Right ventricle myocardium superior (tissue), 1 donor: Measurements from ENCODE around the gene CES4A. TPM values are rescaled to one million over a fixed set of nuclear protein-coding genes. Genes with fewer than 3 reads are reported as not detected.
A peak's percentile ranks its signal among the peaks of the same experiment; 100 is the strongest.
"Not testable (repeated sequence)": the region's sequence is repeated elsewhere in the genome, so short reads cannot be mapped to it uniquely, and the experiment has no call there.

Experiments
- ATAC-seq: fragments of 200-7000 bp; cut with Tn5 transposase; one replicate; pipeline ENCODE4 v1.9.1; 2020; ENCODE audit warnings: mild to moderate bottlenecking; ENCODE audit not compliant: poor library complexity
- DNase-seq: peaks from one replicate; pipeline ENCODE4 v3.0.0-alpha.2; 2020
- intact Hi-C: fragments of 100-400 bp; cut with DNase I; formaldehyde crosslinking; loops from one replicate; pipeline ENCODE4 v1.11.2; 2022
- total RNA-seq: library from RNA; stranded (reverse); fragmentation: NEBNext Ultra II Directional; extraction: Animal tissue kit (Norgen Biotek cat#: 25700); gene quantifications from one replicate; pipeline ENCODE4 v1.2.1, GENCODE V29; 2021
- donor health status: DM: no; HTN: yes; CAD: no; lungs with severe emphysema.

CES4A gene
- total RNA-seq, 1 donor from 2014 or later = 6.2 TPM

DNA sequence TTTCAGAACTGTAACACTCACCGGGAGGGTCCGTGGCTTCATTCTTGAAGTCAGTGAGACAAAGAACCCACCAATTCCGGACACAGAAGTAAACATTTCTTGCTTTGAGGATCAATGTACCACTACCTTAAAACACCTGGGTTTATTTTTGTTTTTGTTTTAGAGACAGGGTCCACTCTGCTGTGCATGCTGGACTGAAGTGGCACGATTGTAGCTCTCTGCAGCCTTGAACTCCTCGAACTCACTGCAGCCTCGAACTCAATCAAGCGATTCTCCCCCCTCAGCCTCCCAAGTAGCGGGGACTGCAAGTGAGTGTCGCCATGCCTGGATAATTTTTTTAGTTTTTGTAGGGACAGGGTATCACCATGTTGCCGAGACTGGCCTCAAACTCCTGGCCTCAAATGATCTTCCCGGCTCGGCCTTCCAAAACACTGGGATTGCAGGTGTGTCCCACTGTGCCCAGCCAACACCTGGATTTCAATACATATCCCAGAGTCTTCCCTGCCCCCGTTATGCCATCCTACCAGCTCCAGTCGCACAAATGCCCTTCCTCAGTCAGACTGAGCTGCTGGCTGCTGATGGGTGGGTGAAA lies 13.0 kb upstream of the CES4A start:
- DNase-seq (no peak), ATAC-seq (no peak)
- intact Hi-C loops = no loop called here

DNA sequence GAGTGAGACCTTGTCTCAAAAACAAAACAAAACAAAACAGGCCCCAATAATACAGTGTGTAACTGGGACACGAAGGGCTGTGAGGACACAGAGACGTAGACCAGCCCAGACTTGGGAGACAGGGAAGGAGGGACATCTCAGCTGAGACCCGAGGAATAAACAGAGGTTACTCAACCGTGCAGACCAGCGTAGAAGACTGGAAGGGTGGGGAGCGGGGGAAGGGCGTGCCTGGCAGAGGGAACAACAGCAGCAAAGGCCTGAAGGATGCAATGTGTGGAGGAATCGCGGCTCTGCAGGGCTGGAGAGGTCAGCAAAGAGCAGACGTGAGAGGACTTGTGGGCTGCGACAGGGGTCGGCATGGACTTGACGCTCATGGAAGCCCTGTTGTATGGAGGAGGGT lies 11.6 kb upstream of the CES4A start:
- ATAC-seq (no peak), DNase-seq (no peak)
- intact Hi-C loops = loop anchor here (2.0 kb wide), 1 partner anchor 208 kb away; no protein-coding TSS in a partner anchor

DNA sequence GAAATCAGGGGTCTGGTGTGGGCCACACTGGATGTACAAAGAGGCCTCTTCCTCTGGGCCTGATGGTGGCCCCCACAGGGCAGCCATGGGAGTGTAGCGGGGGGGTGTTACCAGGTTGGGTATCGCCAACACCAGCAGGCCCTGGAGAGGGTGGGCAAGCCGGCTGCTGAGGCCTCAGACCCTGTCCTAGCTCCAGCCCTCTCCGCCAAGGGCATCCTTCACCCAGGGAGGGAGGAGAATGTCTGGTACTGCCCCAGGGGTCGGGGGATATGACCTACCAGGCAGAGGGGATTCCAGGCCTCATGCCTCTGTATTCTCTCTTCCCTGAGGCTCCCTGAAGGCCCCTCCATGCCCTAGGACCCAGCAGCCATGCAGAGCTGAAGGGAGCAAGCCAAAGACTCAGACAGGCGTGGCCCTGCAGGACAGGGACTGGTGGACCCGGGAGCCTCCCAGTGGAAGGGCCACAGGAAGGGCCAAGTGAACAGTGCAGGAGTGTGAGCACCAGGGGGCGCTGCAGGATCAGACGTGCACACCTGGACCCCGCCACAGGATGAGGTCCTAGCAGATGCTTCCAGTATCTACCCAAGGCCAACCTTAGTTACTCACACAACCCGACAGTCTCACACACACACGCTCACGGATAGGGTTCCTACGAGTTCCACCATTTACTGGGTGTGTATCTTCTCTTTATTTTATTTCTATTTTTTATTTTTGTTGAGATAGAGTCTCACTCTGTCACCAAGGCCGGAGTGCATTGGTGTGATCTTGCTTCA lies 10.9 kb upstream of the CES4A start:
- intact Hi-C loops = loop anchor here (2.0 kb wide), 2 partner anchors 177 to 207 kb away; no protein-coding TSS in a partner anchor
- ATAC-seq (peak; percentile 98), DNase-seq (peak; percentile 95)

DNA sequence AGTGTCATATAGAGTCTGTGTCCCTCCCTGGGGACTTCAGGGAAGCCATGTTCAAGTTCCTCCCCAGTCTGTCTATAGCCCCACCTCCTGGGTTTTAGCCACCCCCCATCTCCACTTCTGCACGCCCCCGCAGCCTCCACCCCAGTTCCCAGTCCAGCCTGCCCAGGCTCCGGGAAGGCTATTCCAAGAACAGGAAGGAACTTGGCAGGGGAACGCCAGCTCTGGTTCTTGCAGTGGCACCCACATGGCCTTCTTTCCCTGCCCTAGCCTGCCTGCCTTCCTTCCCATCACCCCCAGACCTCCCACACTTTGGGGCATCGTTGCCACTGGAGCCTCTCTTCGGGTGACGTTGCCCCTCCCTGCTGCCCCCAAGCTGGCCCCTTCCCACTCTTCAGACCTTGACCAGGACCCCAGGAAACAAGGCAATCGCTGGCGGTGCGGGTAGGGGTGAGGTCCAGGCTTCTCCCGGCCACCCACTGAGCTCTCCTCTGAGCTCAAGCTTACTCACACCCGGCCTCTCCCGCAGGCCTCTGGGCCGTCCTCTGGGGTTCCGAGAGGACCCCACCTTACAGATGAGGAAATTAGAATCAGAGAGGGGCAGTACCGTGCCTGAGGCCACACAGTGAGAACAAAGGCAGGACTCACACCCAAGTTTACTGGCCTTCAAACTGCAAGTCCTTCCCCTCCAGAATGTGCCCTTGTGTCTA lies 9.2 kb upstream of the CES4A start:
- intact Hi-C loops = loop anchor here (2.0 kb wide), 1 partner anchor 176 kb away; no protein-coding TSS in a partner anchor
- DNase-seq (peak; percentile 69), ATAC-seq (peak; percentile 49)

DNA sequence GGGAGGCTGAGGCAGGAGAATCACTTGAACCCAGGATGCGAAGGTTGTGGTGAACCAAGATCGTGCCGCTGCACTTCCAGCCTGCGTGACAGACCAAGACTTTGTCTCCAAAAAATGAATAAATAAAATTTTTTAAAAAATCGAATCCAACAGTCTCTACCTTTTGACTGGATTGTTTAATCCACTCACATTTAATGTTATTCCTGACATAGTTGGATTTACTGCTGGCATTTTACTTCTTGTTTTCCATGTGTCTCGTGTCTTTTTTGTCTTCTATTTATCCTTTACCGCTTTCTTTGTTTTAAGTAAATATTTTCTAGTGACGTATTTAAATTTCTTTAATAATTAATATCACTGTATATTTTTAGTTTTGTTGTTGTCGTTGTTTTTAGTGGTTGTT lies 5.4 kb upstream of the CES4A start:
- DNase-seq (no peak), ATAC-seq (no peak)
- intact Hi-C loops = no loop called here

DNA sequence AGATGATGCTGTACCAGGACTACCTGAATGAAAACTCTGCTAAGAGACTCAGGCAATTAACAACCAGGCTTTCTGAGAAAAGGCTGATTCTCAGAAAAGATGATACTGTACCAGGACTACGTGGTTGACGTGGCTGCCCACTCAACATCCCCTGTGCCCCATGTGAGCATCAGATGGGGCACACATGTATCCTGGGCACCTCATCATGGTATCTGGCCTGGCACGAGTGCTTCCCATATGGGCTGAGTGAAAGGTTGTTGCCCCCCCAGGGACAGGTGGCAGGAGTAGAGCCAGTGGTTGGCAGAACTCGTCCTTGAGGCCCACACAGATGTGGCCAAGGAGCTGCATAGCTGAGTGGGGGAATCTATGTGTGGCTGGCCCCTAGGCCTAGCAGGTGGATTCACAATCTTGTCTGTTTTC lies 3.5 kb upstream of the CES4A start:
- ATAC-seq = no peak
- intact Hi-C loops = no loop called here
- no peak for DNase-seq

DNA sequence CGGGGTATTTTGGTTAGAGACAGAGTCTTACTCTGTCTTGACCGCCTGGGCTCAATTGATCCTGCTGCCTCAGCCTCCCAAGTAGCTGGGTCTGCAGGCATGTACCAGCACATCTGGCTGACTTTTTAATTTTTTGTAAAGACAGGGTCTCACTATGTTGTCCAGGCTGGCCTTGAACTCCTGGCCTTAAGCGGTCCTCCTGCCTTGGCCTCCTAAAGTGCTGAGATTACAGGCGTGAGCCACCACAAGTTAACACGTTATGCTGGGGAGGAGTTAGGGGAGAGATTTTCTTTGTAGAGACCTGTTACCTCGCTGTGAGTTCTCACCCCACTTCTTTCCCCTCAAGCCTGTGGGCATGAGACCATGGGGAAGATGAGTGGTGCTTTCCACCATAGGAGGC lies 1.8 kb upstream of the CES4A start:
- ATAC-seq = no peak
- intact Hi-C loops = no loop called here
- no peak for DNase-seq

DNA sequence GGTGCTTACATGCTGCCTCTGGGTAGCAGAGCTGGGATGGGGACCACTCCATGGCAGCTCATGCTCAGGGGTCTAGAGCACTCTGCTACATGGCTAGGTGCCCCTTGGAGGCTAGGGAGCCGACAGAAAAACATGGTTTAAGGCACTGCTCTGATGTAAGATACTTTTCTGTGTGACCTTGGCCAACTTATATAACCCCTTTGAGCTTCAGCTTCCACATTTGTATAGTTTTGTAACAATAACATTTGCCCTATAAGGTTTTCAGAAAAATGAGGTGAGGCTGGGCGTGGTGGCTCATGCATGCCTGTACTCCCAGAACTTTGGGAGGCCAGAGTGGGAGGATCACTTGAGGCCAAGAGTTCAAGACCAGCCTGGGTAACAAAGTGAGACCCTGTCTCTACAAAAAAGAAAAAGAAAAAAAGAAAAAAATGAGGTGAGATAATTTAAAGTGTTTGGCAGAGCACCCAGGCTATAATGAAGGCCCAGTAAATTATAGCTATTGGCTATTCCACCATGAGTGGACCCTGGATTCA lies 3.2 kb downstream of the CES4A start:
- ATAC-seq = no peak

DNA sequence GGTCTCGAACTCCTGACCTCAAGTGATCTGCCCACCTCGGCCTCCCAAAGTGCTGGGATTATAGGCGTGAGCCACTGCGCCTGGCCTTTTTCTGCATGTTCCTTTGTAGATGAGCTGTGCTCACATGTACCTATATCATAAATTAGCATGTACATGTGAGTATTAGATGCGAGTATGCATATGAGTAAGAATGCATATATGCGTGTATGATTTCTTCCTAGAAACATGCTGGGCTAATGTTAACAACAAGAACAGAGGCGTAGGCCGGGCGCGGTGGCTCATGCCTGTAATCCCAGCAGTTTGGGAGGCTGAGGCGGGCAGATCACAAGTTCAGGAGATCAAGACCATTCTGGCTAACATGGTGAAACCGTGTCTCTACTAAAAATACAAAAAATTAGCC lies 5.2 kb downstream of the CES4A start:
- intact Hi-C loops, DNase-seq, ATAC-seq: not testable (repeated sequence)

More for the DNA sequence above, 3.2 kb downstream of the CES4A start:
- DNase-seq = no peak
- intact Hi-C loops = no loop called here

DNA sequence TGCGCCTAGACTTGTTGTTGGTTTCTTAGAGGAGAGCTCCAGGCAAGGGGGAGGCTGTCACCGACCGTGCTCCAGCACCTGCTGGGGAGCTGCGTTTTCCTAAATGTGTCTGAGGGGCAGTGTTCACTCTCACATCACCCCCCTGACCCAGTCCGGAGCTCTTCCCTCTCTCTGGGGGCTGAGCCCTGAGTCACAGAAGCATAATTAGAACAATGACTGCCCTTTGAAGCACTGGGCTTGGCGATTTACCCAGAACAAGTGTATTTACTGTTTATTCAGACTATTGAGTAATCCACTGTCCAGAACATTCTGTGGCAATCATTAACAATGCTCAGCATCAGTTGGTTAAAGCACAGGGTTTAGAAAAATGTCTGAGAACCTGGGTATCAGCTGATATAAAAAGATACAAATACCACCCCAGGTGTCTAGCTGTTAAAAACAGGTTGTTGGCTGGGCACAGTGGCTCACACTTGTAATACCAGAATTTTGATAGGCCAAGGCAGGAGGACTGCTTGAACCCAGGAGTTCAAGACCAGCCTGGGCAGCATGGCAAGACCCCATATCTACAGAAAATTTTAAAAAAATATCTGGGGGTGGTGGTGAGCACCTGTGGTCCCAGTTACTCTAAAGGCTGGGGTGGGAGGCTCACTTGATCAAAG lies 8.1 kb downstream of the CES4A start:
- intact Hi-C loops = no loop called here
- DNase-seq = no peak
- peak; percentile 50 for ATAC-seq

DNA sequence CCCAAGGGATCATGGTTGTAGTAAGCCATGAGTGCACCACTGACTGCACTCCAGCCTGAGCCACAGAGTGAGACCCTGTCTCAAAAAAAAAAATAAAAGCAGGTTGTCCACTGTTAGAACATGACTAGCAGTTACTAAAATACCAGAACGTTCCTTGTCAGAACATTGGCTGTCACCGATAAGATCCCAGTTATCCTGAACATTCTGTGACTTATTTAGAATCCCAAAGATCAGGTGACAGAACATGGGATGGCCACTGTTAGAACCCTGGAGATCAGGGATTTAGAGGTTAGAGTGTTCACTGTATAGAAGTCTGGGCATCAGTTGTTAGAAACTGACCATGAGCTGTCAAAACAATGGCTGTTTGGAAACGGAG lies 8.6 kb downstream of the CES4A start:
- peak; percentile 33 for ATAC-seq
- no peak for DNase-seq
- intact Hi-C loops = no loop called here

DNA sequence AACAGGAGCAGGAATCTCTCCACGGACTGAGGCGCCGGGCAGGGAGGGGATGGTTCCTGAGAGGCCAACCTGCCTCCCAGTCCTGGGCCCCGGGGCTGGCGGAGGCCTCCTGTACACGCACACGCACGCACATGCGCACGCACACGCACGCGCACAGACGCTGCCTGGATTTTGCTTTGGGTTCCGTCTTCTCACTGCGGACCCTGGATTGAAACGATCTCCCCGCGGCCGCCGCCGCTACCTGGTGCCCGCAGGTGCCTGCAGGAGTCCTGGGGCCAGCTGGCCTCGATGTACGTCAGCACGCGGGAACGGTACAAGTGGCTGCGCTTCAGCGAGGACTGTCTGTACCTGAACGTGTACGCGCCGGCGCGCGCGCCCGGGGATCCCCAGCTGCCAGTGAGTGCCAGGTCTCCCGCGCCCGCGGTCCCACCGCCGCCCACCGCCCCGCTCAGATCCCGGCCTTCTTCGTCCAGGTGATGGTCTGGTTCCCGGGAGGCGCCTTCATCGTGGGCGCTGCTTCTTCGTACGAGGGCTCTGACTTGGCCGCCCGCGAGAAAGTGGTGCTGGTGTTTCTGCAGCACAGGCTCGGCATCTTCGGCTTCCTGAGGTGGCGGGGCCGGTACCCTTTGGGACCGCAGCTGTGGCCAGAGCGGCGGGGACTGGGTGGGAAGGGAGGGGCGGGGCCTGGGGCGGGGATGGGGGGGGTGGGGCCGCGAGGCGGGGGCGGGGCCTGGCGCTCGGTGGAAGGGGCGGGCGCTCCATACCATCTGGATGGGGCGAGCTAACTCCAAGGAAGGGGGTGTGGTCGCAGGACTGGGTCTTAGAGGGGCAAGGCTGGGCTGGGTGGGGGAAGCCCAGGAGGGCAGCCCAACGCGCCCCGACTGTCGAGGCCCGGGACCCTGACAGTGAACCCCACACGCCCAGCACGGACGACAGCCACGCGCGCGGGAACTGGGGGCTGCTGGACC lies 12.3 kb downstream of the CES4A start:
- DNase-seq = peak; percentile 73
- intact Hi-C loops = no loop called here
- peak; percentile 65 for ATAC-seq

DNA sequence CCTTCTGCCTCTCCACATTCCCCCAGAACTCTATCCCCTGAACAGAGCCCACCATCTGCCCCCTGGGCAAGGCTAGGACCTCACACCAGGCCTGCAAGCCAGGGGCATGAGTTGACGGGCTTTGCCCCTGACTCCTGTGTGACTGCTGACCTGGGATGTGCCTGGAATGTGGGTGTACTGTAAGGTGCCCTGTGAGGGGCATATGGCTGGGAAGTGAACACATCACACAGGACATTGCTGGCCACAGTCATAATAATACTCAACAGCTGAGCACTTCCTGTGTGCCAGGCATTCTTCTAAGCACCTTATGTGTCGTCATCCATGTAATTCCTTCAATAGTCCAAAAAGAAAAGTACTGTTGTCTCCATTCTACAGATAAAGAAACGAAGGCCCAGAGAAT lies 13.3 kb downstream of the CES4A start:
- no peak for DNase-seq
- intact Hi-C loops = no loop called here
- no peak for ATAC-seq

DNA sequence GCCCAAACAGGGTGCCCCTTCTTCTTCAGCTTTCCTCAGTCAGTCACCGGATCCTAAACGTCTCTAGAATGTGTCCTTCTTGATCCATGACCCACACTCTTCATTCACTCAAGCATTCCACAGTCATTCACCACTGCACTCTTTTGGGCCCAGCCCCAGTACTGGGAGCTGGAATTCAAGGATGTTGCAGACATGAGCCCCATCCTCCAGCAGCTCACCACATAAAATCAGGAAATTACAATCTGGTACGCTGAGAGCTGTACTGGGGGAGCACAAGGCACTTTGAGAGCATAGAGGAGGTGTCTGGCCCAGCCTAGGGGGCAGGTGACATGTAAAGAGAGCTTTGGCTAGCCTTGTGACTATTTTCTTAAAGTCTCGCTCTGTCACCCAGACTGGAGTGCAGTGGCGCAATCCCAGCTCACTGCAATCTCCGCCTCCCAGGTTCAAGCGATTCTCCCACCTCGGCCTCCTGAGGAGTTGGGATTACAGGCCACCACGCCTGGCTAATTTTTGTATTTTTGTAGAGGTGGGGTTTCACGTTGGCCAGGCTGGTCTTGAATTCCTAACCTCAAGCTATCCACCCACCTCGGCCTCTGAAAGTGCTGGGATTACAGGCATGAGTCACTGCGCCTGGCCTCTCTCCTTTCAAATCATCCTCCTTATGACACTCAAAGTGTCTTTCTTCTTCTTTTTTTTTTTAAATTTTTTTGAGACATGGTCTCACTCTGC lies 18.7 kb downstream of the CES4A start:
- intact Hi-C loops = no loop called here
- no peak for ATAC-seq
- no peak for DNase-seq

DNA sequence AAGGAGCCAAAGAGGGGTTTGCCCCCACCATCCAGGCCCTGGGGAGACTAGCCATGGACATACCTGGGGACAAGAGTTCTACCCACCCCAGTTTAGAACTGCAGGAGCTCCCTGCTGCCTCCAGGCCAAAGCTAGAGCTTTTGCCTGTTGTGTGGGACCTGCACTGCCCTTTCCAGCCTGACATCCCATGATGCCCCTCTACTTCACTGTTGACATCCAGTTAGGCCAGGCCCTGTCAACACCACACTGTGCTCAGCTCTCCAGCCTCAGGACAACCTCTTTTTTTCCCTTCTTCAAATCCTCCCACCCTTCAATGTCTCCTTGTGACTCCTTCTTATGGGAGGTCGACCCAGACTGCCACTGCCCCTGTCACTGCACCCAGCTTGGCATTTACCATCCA lies 20.8 kb downstream of the CES4A start:
- no peak for DNase-seq
- ATAC-seq = no peak
- intact Hi-C loops = no loop called here

DNA sequence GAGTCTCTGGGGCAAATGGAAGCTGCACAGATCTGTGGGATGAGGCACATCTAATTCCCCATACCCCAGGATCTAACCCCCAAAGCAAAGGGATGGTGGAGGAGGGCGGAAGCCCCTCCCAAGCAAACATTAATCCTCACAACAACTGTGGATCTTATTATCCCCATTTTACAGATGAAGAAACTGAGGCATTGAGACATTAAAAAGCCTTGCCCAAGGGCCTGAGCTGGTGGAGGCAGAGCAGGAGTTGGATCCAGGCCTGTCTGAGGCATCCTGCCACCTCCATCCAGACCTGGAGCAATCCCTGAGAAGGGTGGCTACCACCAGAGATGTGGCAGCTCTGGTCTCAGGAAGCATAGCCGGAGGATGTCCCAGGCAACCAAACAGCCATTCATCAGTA lies 22.9 kb downstream of the CES4A start:
- ATAC-seq (no peak), DNase-seq (no peak)
- intact Hi-C loops = no loop called here

DNA sequence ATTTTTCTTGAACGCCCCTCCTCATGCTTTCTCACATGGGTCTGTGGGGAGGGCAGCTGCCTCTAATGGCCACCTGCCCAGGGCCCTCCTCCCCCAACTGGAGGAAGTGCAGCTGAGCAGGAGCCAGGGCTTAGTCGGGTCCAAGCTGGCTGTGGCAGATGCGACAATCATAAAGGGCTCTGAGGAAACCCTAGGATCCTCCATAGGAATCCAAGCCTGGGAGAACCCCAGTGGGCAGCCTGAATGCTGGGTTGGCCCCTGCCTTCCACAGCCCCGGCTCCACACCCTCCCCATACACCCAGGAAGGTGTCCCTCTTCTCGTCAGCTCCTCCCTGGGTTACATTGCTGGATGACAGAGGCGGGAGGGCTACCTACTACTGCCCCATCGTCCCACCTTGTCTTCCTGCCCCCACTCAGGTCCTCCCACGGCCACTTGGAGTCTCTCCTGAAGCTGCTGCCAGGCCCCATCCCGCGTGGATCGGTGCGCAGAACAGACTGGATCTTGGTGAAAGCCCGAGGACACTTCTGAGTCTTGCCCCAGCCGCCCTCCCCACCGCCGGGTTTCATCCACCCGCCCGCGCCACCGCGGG lies 24.9 kb downstream of the CES4A start:
- no peak for ATAC-seq
- intact Hi-C loops = no loop called here
- DNase-seq = no peak
